Omental fat pad (tissue), 4 donors: ENCODE measurements around the gene SCEL. TPM values are rescaled to one million over a fixed set of nuclear protein-coding genes. Genes with fewer than 3 reads are reported as not detected.

Experiments used
- ATAC-seq: fragments of 150-250 bp; one replicate; pipeline ENCODE4 v1.9.1; 2016; ENCODE audit warnings: mild to moderate bottlenecking, moderate library complexity; ENCODE audit not compliant: low FRiP score
- DNase-seq: peaks from one replicate; pipeline ENCODE4 v3.0.0-alpha.2; 2019; ENCODE audit warnings: low spot score
- total RNA-seq, 4 donors: library from RNA; depleted of rRNA; stranded (reverse); fragments of >200 nt; gene quantifications; one replicate each; pipeline ENCODE4 v1.1.0, GENCODE V29; 2016
- TF ChIP-seq, protein P1 (sequence below), 3 donors: fragments of 450-650 bp; IDR thresholded peaks; one replicate each; pipeline ENCODE4 v1.5.1; 2016 to 2017; ENCODE audit warnings: antibody characterized with exemption in 3 of 3, mild to moderate bottlenecking in 3 of 3, moderate library complexity in 2 of 3

Gene SCEL
- total RNA-seq, 4 donors from 2014 or later = 0.94 to 6.9 (median 4.1) TPM

DNA sequence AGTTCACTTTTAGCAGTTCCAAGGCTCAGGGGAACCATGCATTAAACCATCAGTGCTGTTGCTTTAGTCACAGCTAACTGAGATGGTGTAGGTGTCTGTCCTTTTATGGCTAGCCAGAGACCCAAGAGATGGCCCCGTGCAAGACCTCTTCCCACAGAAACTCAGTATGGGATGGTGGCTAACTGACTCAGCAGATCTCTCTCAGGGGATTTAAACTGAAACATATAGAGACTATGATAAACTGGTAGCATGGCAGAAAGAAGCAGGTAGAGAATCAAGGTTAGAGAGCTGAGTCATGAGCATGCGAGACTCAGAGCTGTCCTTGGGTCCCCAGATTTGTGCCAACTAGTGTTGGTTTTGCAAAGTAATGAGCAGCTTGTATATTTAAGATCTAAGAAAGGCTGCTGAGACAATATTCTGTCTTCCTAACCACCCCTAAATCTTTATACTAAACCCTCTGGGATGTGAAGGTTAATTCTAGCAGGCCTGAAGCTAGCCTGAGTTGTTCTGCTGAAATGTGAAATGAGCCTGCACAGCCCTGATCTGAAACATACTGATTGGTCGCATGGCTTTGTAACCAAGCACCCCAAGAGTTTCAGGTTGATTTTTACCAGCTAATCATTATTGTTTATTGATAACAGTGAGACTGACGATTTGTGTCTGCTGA, 6.5 kb upstream of the SCEL start:
- no peak for DNase-seq
- TF ChIP-seq, protein P1, sequence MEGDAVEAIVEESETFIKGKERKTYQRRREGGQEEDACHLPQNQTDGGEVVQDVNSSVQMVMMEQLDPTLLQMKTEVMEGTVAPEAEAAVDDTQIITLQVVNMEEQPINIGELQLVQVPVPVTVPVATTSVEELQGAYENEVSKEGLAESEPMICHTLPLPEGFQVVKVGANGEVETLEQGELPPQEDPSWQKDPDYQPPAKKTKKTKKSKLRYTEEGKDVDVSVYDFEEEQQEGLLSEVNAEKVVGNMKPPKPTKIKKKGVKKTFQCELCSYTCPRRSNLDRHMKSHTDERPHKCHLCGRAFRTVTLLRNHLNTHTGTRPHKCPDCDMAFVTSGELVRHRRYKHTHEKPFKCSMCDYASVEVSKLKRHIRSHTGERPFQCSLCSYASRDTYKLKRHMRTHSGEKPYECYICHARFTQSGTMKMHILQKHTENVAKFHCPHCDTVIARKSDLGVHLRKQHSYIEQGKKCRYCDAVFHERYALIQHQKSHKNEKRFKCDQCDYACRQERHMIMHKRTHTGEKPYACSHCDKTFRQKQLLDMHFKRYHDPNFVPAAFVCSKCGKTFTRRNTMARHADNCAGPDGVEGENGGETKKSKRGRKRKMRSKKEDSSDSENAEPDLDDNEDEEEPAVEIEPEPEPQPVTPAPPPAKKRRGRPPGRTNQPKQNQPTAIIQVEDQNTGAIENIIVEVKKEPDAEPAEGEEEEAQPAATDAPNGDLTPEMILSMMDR (IDR thresholded peaks at IDR 0.05) = no peak
- no peak for ATAC-seq

DNA sequence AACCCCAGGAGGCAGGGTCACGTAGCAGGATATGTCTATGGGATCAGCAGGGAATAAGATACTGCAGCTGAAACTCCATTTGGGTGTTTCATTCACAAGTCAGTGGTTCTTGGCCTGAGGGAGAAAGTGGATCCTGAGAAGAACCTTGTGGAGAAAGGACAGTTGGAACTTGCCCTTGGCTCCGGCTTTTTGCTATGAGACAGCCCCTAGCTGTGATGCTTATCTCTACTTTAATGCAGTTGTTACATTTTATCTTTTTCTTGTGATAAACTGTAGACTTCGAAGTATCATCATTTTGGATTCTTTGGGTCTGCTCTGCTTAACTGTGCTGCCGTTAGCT, 6.0 kb upstream of the SCEL start:
- TF ChIP-seq, protein P1 (IDR thresholded peaks at IDR 0.05) = no peak
- no peak for DNase-seq
- no peak for ATAC-seq

DNA sequence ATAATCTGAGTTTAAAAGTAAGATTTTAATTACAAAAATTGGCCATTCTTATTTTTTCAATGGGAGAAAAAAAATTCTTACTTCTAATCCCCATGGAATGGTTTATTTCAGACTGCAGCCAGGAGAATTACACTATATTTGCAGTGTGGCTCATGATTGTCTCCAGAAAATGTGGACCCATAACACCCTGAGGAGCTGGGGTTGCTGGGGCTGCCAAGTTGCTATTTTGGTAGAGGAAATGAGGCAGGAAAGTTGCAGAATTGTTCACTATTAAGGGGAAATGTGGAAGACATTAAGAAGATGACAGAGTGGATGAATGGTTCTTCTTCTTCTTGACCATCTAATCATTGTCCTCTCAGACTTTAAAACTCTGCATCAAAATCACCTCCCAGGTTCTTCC, 4.6 kb upstream of the SCEL start:
- ATAC-seq = no peak
- DNase-seq = no peak
- TF ChIP-seq, protein P1 (IDR thresholded peaks at IDR 0.05) = no peak

DNA sequence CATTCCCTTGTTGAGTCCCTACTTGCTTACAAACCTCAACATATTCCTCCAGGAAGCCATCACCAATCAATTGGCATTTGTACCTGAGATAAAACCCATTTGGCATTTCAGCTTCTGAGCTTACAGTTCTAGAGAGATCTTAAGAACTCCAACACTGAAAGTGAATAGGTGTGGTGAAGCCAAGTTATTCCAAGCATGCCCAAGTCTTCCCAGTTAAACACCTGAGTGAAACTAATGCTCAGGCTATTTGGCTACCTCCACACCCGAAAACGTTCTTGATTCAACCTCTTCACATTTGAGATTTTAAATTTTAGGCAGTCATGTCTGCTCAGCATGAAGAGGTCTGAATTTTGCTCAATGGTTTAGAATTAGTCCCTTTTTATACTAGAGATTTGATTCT, 2.5 kb upstream of the SCEL start:
- TF ChIP-seq, protein P1 (IDR thresholded peaks at IDR 0.05) = no peak
- no peak for DNase-seq
- no peak for ATAC-seq

DNA sequence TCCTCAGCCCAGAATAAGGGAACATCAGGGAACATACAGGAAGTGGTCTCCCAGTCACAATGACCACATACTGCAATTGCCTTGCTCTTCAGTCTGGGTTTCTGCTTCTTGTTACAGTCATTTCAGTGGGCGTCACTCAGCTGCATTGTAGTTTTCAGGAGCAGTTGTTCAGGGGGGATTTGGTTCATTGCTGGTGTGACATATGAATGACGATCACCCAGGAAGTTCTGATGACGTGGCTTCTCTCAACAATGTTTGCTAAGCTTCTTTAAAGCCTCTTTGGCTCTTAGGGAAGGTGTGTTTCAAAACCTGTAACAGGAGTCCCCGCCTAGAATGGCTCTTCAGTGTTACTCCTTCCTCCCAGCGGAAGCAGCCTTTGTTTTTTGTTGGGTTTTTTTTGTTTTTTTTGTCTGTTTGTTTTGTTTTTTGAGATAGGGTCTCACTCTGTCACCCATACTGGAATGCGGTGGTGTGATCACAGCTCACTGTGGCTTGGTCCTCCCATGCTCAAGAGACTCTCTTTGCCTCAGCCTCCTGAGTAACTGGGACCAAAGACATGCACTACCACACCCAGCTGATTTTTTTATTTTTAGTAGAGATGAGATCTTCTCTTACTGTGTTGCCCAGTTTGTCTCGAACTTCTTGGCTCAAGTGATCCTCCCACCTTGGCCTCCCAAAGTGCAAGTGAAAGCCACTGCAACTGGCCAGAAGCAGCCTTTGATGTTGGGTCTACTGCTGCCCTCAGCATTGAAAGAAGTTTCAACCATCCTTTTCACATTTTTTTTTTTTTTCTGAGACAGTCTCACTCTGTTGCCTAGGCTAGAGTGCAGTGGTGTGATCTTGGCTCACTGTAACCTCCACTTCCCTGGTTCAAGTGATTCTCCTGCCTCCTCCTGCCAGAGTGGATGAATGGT, 1.4 kb upstream of the SCEL start:
- ATAC-seq (no peak), DNase-seq (no peak)
- TF ChIP-seq, protein P1 (IDR thresholded peaks at IDR 0.05) = no peak

DNA sequence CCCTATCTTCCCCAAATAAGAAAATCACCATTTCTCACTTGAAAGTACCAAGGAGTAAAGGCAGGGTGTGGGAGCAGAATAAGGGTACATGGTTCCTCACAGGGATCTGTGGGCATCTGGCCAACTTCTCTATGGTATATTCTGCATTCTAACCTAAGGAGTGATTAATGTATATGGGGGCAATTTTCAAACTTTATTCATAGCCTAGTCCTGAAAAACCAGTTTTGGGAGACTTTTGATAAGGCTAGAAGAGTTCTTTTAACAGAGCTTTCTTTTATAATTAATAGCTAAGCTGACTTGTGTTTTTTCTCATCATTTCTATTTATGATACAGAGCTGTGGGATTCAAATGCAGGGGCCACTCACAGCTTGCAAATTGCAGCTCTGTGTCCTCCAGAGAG, 852 bp downstream of the SCEL start:
- ATAC-seq = no peak

More for the DNA sequence above, 852 bp downstream of the SCEL start:
- DNase-seq = no peak
- TF ChIP-seq, protein P1 (IDR thresholded peaks at IDR 0.05) = no peak
